ENCODE results near the gene FAHD1. TPM values are rescaled to one million over a fixed set of nuclear protein-coding genes. Genes with fewer than 3 reads are reported as not detected.

FAHD1 gene
- total RNA-seq, 2 experiments from 2014 or later, result 4.1 to 4.5 TPM

DNA sequence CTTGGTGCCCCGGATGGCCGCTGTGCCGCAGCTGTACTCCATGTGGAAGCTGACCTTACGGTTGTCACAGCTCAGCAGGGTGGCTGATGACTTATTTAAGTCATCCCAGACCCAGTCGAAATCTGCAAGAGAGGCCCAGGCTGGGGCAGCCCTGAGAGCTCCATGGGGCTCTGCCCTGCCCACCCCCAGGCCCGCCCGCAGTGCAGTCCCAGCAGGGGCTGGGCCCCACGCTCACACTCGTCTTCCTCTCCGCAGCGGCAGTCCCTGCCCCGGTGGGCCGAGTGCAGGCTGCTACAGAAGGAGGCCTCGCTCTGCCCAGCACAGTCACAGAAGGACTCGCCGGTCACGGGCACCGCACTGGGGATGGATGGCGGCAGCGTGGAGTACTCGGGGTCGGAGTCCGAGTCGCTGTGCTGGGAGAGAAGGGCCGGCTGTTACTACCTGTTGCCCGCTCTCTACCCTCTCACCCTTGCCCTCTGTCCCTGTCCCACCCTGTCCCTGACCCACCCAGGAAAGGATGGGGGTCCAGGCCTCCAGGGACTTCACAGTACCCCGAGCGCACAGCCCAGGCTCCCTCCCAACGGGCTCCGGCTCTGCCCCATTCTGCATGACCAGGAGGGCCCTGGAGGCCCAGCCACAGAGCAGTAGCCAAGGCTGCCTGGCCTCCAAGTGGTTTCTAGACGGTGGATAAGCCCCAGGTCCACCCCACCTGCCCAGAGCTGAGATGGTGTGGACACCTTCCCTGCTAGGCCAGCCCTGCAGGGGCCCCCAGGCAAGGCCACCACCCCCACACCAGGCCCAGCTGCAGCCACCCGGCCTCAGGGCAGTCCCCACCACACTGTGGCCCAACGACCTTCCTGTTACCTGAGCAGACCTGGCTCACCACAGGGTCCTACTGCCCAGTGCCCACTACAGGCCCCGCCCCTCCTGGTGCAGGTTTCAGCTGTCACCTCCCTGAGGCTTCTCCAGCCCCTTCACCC lies 48.5 kb upstream of the FAHD1 start:
- POLR2A ChIA-PET, result interaction anchor here (1.1 kb wide), 1 partner anchor 72 kb away, joined by 4 read pairs; the partner anchor contains the start of gene MAPK8IP3
- Histone ChIP-seq H3K4me1 (ENCODE audit: insufficient read depth, low read length) (peaks cover 49% of the 10 kb centered on the region), H3K27me3 (ENCODE audit: control insufficient read depth in 1 of 2, insufficient read depth in 2 of 2, low read length in 2 of 2) (no peaks in the 10 kb centered on the region), H3K4me3 (ENCODE audit: low read length) (no peak overlapping the region), H3K27ac (ENCODE audit: low read depth in 1 of 2, low read length in 2 of 2) (no peak overlapping the region), H3K36me3 (ENCODE audit: insufficient read depth, low read length) (peaks cover 43% of the 10 kb centered on the region), H3K9me3 (ENCODE audit: control insufficient read depth in 1 of 2, insufficient read depth in 1 of 2, low read length in 2 of 2) (peaks cover 0 to 4% of the 10 kb centered on the region in 2 experiments)
- CTCF ChIA-PET, result no interaction called here
- H3K36me3 Mint-ChIP-seq (ENCODE audit: low read depth), result peaks cover 32% of the 10 kb centered on the region
- H3K27ac Mint-ChIP-seq, result peak overlapping the region; percentile 64
- H3K9me3 Mint-ChIP-seq, result no peaks in the 10 kb centered on the region
- no peaks in the 10 kb centered on the region for H3K27me3 Mint-ChIP-seq
- H3K4me1 Mint-ChIP-seq (ENCODE audit: low read depth), result peaks cover 24% of the 10 kb centered on the region
- intact Hi-C loops (cut with DNase I, micrococcal nuclease), result loop anchor here in 1 of 2 experiments (10.0 kb wide), 1 partner anchor 366 kb away; the partner anchor contains the start of gene RAB26
- TF ChIP-seq, protein P1, sequence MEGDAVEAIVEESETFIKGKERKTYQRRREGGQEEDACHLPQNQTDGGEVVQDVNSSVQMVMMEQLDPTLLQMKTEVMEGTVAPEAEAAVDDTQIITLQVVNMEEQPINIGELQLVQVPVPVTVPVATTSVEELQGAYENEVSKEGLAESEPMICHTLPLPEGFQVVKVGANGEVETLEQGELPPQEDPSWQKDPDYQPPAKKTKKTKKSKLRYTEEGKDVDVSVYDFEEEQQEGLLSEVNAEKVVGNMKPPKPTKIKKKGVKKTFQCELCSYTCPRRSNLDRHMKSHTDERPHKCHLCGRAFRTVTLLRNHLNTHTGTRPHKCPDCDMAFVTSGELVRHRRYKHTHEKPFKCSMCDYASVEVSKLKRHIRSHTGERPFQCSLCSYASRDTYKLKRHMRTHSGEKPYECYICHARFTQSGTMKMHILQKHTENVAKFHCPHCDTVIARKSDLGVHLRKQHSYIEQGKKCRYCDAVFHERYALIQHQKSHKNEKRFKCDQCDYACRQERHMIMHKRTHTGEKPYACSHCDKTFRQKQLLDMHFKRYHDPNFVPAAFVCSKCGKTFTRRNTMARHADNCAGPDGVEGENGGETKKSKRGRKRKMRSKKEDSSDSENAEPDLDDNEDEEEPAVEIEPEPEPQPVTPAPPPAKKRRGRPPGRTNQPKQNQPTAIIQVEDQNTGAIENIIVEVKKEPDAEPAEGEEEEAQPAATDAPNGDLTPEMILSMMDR (IDR thresholded peaks at IDR 0.05), result no peak
- peak in 1 of 14 experiments; percentile 26 for DNase-seq
- ATAC-seq (ENCODE audit: poor library complexity), result no peak
- H3K4me3 Mint-ChIP-seq, result peak overlapping the region; percentile 48

DNA sequence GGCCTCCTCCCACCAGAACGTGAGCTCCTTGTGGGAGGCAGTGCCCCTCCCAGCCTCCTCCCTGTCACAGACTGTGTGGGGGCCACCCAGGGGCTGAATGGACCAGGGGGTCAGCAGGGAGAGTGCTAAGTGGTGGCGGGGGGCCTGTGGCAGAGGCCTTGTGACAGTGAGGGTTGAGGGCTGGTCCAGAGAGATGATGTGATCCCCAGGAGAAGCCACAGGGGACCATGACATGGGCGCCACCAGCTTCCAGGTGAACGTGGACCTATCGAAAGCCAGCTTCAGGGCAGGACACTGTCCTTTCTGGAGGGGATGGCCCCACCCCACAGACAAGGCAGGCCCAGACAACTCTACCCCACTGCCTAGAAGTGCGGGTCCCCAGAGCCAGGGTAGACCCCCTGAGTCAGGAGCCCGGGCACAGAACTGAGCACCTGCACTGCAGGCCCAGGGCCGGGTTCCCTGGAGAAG lies 47.7 kb upstream of the FAHD1 start:
- Mint-ChIP-seq H3K4me3 (peak overlapping the region; percentile 48), H3K27ac (peak overlapping the region; percentile 64), H3K9me3 (no peaks in the 10 kb centered on the region), H3K27me3 (no peaks in the 10 kb centered on the region), H3K36me3 (ENCODE audit: low read depth) (peaks cover 33% of the 10 kb centered on the region), H3K4me1 (ENCODE audit: low read depth) (peaks cover 21% of the 10 kb centered on the region)
- no peak for ATAC-seq (ENCODE audit: poor library complexity)
- Histone ChIP-seq H3K36me3 (ENCODE audit: insufficient read depth, low read length) (peaks cover 43% of the 10 kb centered on the region), H3K4me3 (ENCODE audit: low read length) (no peak overlapping the region), H3K4me1 (ENCODE audit: insufficient read depth, low read length) (peaks cover 50% of the 10 kb centered on the region), H3K27ac (ENCODE audit: low read depth in 1 of 2, low read length in 2 of 2) (no peak overlapping the region), H3K9me3 (ENCODE audit: control insufficient read depth in 1 of 2, insufficient read depth in 1 of 2, low read length in 2 of 2) (peaks cover 0 to 4% of the 10 kb centered on the region in 2 experiments), H3K27me3 (ENCODE audit: control insufficient read depth in 1 of 2, insufficient read depth in 2 of 2, low read length in 2 of 2) (no peaks in the 10 kb centered on the region)
- TF ChIP-seq, protein P1 (IDR thresholded peaks at IDR 0.05), result no peak
- POLR2A ChIA-PET, result no interaction called here
- CTCF ChIA-PET, result no interaction called here
- intact Hi-C loops (cut with DNase I, micrococcal nuclease), result loop anchor here in 1 of 2 experiments (10.0 kb wide), 1 partner anchor 366 kb away; the partner anchor contains the start of gene RAB26
- DNase-seq, result peak in 1 of 14 experiments; percentile 31

DNA sequence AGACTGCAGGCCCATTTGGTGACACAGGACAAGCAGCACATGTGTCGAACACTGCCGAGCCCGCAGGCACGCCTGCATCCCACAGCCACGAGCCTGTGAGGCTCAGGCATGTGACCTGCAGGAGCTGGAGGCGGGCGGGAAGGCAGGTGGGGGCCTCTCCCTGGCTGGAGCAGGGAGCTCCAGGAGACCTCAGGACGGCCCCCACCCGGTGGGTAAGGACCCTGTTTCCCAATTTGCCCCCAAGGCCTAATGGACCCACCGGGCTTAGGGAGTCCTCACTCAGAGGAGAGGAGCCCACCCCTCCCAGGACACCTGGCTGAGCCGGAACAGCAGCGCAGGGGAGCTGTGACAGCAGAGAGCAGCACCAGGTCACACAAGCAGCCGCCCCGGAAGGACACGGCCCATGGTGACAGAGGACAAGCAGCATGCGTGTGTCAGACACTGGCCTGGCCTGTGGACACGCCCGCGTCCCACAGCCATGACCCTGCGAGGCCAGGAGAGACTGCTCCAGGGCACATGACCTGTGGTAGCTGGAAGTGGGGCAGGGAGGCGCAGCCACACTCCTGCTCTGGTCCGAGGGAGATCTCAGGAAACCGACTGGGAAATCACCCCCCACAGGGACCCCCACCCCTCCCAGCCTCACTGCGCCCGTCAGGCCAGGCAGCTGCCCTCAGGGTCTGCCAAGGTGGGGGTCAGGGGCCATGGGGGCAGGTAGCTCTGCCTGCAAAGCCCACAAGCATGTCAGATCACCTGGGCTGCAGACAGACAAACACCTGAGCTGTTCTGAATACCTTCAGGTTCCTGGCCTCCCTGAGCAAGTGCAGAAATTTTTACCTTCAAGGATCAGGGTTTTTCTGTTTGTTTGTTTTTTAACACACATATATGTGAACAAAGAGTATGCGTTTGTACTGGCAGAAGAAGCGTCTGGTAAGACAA lies 47.0 kb upstream of the FAHD1 start:
- DNase-seq (peak in 1 of 14 experiments; percentile 35), ATAC-seq (ENCODE audit: poor library complexity) (no peak)
- no peaks in the 10 kb centered on the region for H3K9me3 Mint-ChIP-seq
- ChIA-PET POLR2A (interaction anchor here (3.8 kb wide), 1 partner anchor 10 kb away, joined by 163 read pairs; the partner anchor contains the start of genes EME2, MRPS34 and NME3), CTCF (no interaction called here)
- Histone ChIP-seq H3K4me1 (ENCODE audit: insufficient read depth, low read length) (peaks cover 50% of the 10 kb centered on the region), H3K9me3 (ENCODE audit: control insufficient read depth in 1 of 2, insufficient read depth in 1 of 2, low read length in 2 of 2) (peaks cover 0 to 4% of the 10 kb centered on the region in 2 experiments), H3K36me3 (ENCODE audit: insufficient read depth, low read length) (peaks cover 43% of the 10 kb centered on the region), H3K27ac (ENCODE audit: low read depth in 1 of 2, low read length in 2 of 2) (no peak overlapping the region), H3K27me3 (ENCODE audit: control insufficient read depth in 1 of 2, insufficient read depth in 2 of 2, low read length in 2 of 2) (no peaks in the 10 kb centered on the region), H3K4me3 (ENCODE audit: low read length) (no peak overlapping the region)
- peak overlapping the region; percentile 87 for H3K4me3 Mint-ChIP-seq
- no peaks in the 10 kb centered on the region for H3K27me3 Mint-ChIP-seq
- H3K36me3 Mint-ChIP-seq (ENCODE audit: low read depth), result peaks cover 33% of the 10 kb centered on the region
- H3K27ac Mint-ChIP-seq, result no peak overlapping the region
- H3K4me1 Mint-ChIP-seq (ENCODE audit: low read depth), result peaks cover 24% of the 10 kb centered on the region
- intact Hi-C loops (cut with DNase I, micrococcal nuclease), result loop anchor here (5.0 to 10.0 kb wide), 4 partner anchors 162 to 1375 kb away; partner anchors contain the start of genes DECR2 (in 1 of the 2), MSRB1 (in 1 of the 2), RAB26 (in 1 of the 2) and UBE2I (in 1 of the 2)
- TF ChIP-seq, protein P1 (IDR thresholded peaks at IDR 0.05), result no peak
